GM12878 (cell line): ENCODE data around the gene ST7. TPM values are rescaled to one million over a fixed set of nuclear protein-coding genes. Genes with fewer than 3 reads are reported as not detected.
A peak's percentile ranks its signal among the peaks of the same experiment; 100 is the strongest.

ENCODE experiments used
- BRCA1 ChIP-seq: IDR thresholded peaks from 2 replicates; pipeline ENCODE4 v1.6.1; 2011; ENCODE audit warnings: low read depth, low read length, improper control_type of control experiment
- EP300 ChIP-seq, 2 experiments: fragments of 150-350 bp in 1 of 2; IDR thresholded peaks; 2 replicates each; pipeline ENCODE4 v1.6.1; 2011 to 2012; ENCODE audit warnings: low read depth in 2 of 2, low read length in 2 of 2, borderline replicate concordance in 1 of 2, improper control_type of control experiment in 1 of 2, inconsistent platforms in 1 of 2; ENCODE audit not compliant: control insufficient read depth in 1 of 2
- ESRRA ChIP-seq: IDR thresholded peaks from 2 replicates; pipeline ENCODE4 v1.6.1; 2012; ENCODE audit warnings: mild to moderate bottlenecking, low read length, improper control_type of control experiment
- FOS ChIP-seq: IDR thresholded peaks from 3 replicates; pipeline ENCODE4 v1.6.1; 2011; ENCODE audit warnings: borderline replicate concordance; ENCODE audit not compliant: insufficient read length; ENCODE audit errors: extremely low read depth
- MTA2 ChIP-seq: fragments of 450-650 bp; IDR thresholded peaks from 2 replicates; pipeline ENCODE4 v1.6.1; 2016; ENCODE audit warnings: low read depth, mild to moderate bottlenecking, moderate library complexity
- MTA3 ChIP-seq: IDR thresholded peaks from 2 replicates; pipeline ENCODE4 v1.6.1; 2012; ENCODE audit warnings: low read length, inconsistent platforms, borderline replicate concordance
- PAX5 ChIP-seq: IDR thresholded peaks from 2 replicates; pipeline ENCODE4 v1.6.1; 2011; ENCODE audit warnings: low read depth, low read length, borderline replicate concordance
- PML ChIP-seq: IDR thresholded peaks from 2 replicates; pipeline ENCODE4 v1.6.1; 2012; ENCODE audit warnings: low read length, inconsistent platforms
- POU2F2 ChIP-seq: IDR thresholded peaks from 3 replicates; pipeline ENCODE4 v1.6.1; 2011; ENCODE audit warnings: low read depth, mild to moderate bottlenecking, low read length, borderline replicate concordance
- RAD51 ChIP-seq: fragments of 450-650 bp; IDR thresholded peaks from 2 replicates; pipeline ENCODE4 v1.6.1; 2016; ENCODE audit warnings: moderate library complexity, mild to moderate bottlenecking, inconsistent platforms
- SPI1 ChIP-seq: IDR thresholded peaks from 2 replicates; pipeline ENCODE4 v1.6.1; 2011; ENCODE audit warnings: low read depth, mild to moderate bottlenecking, low read length, moderate library complexity, borderline replicate concordance; ENCODE audit not compliant: insufficient read depth
- TBL1XR1 ChIP-seq: IDR thresholded peaks from 2 replicates; pipeline ENCODE4 v1.6.1; 2012; ENCODE audit warnings: low read depth, low read length, improper control_type of control experiment
- ZNF274 ChIP-seq: IDR thresholded peaks from one replicate; pipeline ENCODE4 v1.8.0; 2011; ENCODE audit not compliant: insufficient read length, insufficient read depth
- ZSCAN29 ChIP-seq: fragments of 450-650 bp; IDR thresholded peaks from 2 replicates; pipeline ENCODE4 v1.6.1; 2017; ENCODE audit warnings: mild to moderate bottlenecking, moderate library complexity
- polyA plus RNA-seq, 11 experiments: library from polyadenylated mRNA; depleted of rRNA in 4 of 11; unstranded in 6 of 11; stranded (reverse) in 5 of 11; fragments of >200 nt; fragmentation: Nextera tagmentation in 4 of 11; fragmentation: Illumina TruSeq in 1 of 11; extraction: Ambion mirVana in 4 of 11; extraction: Trizol in 1 of 11; gene quantifications; 1 replicate in 1 of 11; 2 replicates in 10 of 11; pipeline versions ENCODE4 v1.2.1 to v1.2.3, GENCODE V29; 2011 to 2016; ENCODE audit warnings: inconsistent platforms in 2 of 11, missing spikeins in 2 of 11, low read depth in 1 of 11
- total RNA-seq, 4 experiments: library from RNA; depleted of rRNA in 3 of 4; stranded (reverse); fragments of >200 nt in 3 of 4; fragmentation: Illumina TruSeq in 1 of 4; extraction: Trizol in 1 of 4; gene quantifications; 2 replicates each; pipeline versions ENCODE4 v1.2.1 to v1.2.3, GENCODE V29; 2013 to 2021
- TF ChIP-seq, protein P1 (sequence below): fragments of 450-650 bp; IDR thresholded peaks from 2 replicates; pipeline ENCODE4 v1.6.1; 2017; ENCODE audit warnings: low read depth, mild to moderate bottlenecking, moderate library complexity
- TF ChIP-seq, protein P2 (sequence below): fragments of 450-650 bp; conservative IDR thresholded peaks from 2 replicates; pipeline ENCODE4 v1.6.1; 2017; ENCODE audit warnings: mild to moderate bottlenecking, moderate library complexity
- TF ChIP-seq, protein P3 (sequence below): fragments of 450-650 bp; IDR thresholded peaks from 2 replicates; pipeline ENCODE4 v1.6.1; 2017; ENCODE audit warnings: borderline replicate concordance
- TF ChIP-seq, protein P4 (sequence below): fragments of 450-650 bp; IDR thresholded peaks from 2 replicates; pipeline ENCODE4 v1.6.1; 2016; ENCODE audit warnings: mild to moderate bottlenecking
- TF ChIP-seq, protein P5 (sequence below): fragments of 450-650 bp; formaldehyde crosslinking; IDR thresholded peaks from 2 replicates; pipeline ENCODE4 v1.5.0; 2022; ENCODE audit warnings: mild to moderate bottlenecking, missing genetic modification characterization

Gene ST7
- total and polyA plus RNA-seq, 10 of the 15 experiments (the other 5 are each of a cell fraction or from before 2014, with no cell fraction given), result 27.7 to 76.4 (median 53.6) TPM

DNA sequence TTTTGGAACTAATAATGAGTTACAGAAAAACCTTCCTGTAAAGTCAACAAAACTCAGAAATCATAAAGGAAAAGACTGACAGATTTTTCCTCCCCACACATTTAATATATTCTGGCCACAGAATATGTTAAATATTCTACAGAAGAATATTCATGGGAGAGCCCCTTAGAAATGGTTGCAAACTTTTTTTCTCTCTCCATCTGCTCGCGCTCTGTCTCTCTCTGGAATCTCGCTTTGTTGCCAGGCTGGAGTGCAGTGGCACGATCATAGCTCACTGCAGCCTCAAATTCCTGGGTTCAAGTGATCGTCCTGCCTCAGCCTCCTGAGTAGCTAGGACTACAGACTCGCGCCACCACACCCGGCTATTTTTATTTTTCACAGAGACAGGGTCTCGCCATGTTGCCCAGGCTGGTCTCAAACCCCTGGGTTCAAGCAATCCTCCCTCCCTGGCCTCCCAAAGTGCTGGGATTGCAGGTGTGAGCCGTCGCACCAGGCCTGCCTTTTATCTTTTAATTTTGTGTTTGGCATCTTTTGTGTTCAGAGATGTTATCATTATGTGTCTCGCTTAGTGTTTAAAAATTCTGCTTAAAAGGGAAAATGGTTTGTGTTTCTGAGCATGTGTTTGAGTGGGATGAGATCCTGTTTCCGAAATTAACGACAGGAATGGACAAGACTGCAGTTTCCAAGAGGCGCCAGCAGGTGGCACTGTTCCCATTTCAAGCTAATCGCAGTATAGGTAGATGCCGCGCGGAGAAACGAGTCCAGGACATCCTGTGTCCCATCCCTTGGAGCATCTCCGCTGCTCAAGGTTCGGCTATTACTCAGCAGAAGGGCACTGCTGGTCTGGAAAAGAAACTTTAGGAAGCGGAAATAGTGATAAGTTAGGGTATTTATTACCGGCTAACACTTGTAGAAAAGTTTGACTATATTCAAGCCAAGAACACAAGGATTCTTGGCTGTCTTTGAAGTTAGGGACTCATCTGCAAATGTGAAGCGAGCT lies 23.1 kb upstream of the ST7 start (continued):
- TF ChIP-seq BRCA1 (no peak), FOS (no peak), SPI1 (no peak), ZNF274 (no peak), EP300 (IDR thresholded peaks at IDR 0.05; ENCODE audit: borderline replicate concordance in 1 of 2, control insufficient read depth in 1 of 2, low read depth in 2 of 2, low read length in 2 of 2) (no peak), PML (no peak), RAD51 (no peak), MTA2 (no peak), ZSCAN29 (no peak), PAX5 (no peak), MTA3 (no peak), POU2F2 (0 out of 3 replicates have a peak, but pooled peaks have one; percentile 27), TBL1XR1 (no peak), ESRRA (no peak)
- TF ChIP-seq, protein P1, sequence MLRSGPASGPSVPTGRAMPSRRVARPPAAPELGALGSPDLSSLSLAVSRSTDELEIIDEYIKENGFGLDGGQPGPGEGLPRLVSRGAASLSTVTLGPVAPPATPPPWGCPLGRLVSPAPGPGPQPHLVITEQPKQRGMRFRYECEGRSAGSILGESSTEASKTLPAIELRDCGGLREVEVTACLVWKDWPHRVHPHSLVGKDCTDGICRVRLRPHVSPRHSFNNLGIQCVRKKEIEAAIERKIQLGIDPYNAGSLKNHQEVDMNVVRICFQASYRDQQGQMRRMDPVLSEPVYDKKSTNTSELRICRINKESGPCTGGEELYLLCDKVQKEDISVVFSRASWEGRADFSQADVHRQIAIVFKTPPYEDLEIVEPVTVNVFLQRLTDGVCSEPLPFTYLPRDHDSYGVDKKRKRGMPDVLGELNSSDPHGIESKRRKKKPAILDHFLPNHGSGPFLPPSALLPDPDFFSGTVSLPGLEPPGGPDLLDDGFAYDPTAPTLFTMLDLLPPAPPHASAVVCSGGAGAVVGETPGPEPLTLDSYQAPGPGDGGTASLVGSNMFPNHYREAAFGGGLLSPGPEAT, result no peak
- TF ChIP-seq, protein P2, sequence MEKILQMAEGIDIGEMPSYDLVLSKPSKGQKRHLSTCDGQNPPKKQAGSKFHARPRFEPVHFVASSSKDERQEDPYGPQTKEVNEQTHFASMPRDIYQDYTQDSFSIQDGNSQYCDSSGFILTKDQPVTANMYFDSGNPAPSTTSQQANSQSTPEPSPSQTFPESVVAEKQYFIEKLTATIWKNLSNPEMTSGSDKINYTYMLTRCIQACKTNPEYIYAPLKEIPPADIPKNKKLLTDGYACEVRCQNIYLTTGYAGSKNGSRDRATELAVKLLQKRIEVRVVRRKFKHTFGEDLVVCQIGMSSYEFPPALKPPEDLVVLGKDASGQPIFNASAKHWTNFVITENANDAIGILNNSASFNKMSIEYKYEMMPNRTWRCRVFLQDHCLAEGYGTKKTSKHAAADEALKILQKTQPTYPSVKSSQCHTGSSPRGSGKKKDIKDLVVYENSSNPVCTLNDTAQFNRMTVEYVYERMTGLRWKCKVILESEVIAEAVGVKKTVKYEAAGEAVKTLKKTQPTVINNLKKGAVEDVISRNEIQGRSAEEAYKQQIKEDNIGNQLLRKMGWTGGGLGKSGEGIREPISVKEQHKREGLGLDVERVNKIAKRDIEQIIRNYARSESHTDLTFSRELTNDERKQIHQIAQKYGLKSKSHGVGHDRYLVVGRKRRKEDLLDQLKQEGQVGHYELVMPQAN, result no peak
- TF ChIP-seq, protein P3, sequence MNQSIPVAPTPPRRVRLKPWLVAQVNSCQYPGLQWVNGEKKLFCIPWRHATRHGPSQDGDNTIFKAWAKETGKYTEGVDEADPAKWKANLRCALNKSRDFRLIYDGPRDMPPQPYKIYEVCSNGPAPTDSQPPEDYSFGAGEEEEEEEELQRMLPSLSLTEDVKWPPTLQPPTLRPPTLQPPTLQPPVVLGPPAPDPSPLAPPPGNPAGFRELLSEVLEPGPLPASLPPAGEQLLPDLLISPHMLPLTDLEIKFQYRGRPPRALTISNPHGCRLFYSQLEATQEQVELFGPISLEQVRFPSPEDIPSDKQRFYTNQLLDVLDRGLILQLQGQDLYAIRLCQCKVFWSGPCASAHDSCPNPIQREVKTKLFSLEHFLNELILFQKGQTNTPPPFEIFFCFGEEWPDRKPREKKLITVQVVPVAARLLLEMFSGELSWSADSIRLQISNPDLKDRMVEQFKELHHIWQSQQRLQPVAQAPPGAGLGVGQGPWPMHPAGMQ, result no peak
- TF ChIP-seq, protein P4, sequence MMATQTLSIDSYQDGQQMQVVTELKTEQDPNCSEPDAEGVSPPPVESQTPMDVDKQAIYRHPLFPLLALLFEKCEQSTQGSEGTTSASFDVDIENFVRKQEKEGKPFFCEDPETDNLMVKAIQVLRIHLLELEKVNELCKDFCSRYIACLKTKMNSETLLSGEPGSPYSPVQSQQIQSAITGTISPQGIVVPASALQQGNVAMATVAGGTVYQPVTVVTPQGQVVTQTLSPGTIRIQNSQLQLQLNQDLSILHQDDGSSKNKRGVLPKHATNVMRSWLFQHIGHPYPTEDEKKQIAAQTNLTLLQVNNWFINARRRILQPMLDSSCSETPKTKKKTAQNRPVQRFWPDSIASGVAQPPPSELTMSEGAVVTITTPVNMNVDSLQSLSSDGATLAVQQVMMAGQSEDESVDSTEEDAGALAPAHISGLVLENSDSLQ, result no peak
- TF ChIP-seq, protein P5, sequence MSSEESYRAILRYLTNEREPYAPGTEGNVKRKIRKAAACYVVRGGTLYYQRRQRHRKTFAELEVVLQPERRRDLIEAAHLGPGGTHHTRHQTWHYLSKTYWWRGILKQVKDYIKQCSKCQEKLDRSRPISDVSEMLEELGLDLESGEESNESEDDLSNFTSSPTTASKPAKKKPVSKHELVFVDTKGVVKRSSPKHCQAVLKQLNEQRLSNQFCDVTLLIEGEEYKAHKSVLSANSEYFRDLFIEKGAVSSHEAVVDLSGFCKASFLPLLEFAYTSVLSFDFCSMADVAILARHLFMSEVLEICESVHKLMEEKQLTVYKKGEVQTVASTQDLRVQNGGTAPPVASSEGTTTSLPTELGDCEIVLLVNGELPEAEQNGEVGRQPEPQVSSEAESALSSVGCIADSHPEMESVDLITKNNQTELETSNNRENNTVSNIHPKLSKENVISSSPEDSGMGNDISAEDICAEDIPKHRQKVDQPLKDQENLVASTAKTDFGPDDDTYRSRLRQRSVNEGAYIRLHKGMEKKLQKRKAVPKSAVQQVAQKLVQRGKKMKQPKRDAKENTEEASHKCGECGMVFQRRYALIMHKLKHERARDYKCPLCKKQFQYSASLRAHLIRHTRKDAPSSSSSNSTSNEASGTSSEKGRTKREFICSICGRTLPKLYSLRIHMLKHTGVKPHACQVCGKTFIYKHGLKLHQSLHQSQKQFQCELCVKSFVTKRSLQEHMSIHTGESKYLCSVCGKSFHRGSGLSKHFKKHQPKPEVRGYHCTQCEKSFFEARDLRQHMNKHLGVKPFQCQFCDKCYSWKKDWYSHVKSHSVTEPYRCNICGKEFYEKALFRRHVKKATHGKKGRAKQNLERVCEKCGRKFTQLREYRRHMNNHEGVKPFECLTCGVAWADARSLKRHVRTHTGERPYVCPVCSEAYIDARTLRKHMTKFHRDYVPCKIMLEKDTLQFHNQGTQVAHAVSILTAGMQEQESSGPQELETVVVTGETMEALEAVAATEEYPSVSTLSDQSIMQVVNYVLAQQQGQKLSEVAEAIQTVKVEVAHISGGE (CRISPR knock-in tag), result no peak
